ENCODE data around the gene SEMA4B. TPM values are rescaled to one million over a fixed set of nuclear protein-coding genes. Genes with fewer than 3 reads are reported as not detected.
A peak's percentile ranks its signal among the peaks of the same experiment; 100 is the strongest.

Gene SEMA4B
- total RNA-seq, 1 experiment from 2014 or later = 38.6 TPM

- intact Hi-C loops (cut with micrococcal nuclease) = no loop called here
- Mint-ChIP-seq H3K4me3 (ENCODE audit: unreplicated experiment) (peak overlapping the region; percentile 25), H3K27ac (ENCODE audit: low read depth, unreplicated experiment) (peak overlapping the region; percentile 66), H3K9me3 (ENCODE audit: unreplicated experiment) (no peaks in the 10 kb centered on the region), H3K4me1 (ENCODE audit: insufficient read depth, unreplicated experiment) (peaks cover 30% of the 10 kb centered on the region), H3K27me3 (ENCODE audit: insufficient read depth, unreplicated experiment) (no peaks in the 10 kb centered on the region), H3K36me3 (ENCODE audit: insufficient read depth, unreplicated experiment) (no peaks in the 10 kb centered on the region)
- ChIA-PET POLR2A (interaction anchor here (0.6 to 8.7 kb wide), 9 partner anchors 17 to 166 kb away, joined by 3 to 98 read pairs (median 13); partner anchors contain the start of genes CIB1, GDPGP1 and SEMA4B), CTCF (interaction anchor here (0.6 to 2.2 kb wide), 8 partner anchors 13 to 701 kb away, joined by 3 to 8 read pairs (median 4); no protein-coding TSS in a partner anchor)
- TF ChIP-seq, protein P1, sequence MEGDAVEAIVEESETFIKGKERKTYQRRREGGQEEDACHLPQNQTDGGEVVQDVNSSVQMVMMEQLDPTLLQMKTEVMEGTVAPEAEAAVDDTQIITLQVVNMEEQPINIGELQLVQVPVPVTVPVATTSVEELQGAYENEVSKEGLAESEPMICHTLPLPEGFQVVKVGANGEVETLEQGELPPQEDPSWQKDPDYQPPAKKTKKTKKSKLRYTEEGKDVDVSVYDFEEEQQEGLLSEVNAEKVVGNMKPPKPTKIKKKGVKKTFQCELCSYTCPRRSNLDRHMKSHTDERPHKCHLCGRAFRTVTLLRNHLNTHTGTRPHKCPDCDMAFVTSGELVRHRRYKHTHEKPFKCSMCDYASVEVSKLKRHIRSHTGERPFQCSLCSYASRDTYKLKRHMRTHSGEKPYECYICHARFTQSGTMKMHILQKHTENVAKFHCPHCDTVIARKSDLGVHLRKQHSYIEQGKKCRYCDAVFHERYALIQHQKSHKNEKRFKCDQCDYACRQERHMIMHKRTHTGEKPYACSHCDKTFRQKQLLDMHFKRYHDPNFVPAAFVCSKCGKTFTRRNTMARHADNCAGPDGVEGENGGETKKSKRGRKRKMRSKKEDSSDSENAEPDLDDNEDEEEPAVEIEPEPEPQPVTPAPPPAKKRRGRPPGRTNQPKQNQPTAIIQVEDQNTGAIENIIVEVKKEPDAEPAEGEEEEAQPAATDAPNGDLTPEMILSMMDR (IDR thresholded peaks at IDR 0.05; ENCODE audit: unreplicated experiment) = no peak
- BruUV-seq (replicated peaks) = no TSS peak
- no peak for DNase-seq (ENCODE audit: unreplicated experiment)
Observed at GRCh38 chr15:90165157-90165556, 36.0 kb upstream of the SEMA4B start.

GRCh38 chr15:90165659-90166489, 35.3 kb upstream of the SEMA4B start:
- no peaks in the 10 kb centered on the region for H3K36me3 Mint-ChIP-seq (ENCODE audit: insufficient read depth, unreplicated experiment)
- peak overlapping the region; percentile 25 for H3K4me3 Mint-ChIP-seq (ENCODE audit: unreplicated experiment)
- no peaks in the 10 kb centered on the region for H3K27me3 Mint-ChIP-seq (ENCODE audit: insufficient read depth, unreplicated experiment)
- H3K27ac Mint-ChIP-seq (ENCODE audit: low read depth, unreplicated experiment) = peak overlapping the region; percentile 66
- POLR2A ChIA-PET = interaction anchor here (0.6 to 8.7 kb wide), 15 partner anchors 9 to 1758 kb away, joined by 3 to 98 read pairs (median 6); partner anchors contain the start of genes CIB1, GDPGP1 and SEMA4B
- BruUV-seq (replicated peaks) = no TSS peak
- CTCF ChIA-PET = interaction anchor here (0.6 to 2.2 kb wide), 11 partner anchors 12 to 112 kb away, joined by 3 to 13 read pairs (median 4); partner anchors contain the start of genes CIB1 and GDPGP1
- no peaks in the 10 kb centered on the region for H3K9me3 Mint-ChIP-seq (ENCODE audit: unreplicated experiment)
- DNase-seq (ENCODE audit: unreplicated experiment) = peak; percentile 99
- intact Hi-C loops (cut with micrococcal nuclease) = no loop called here
- TF ChIP-seq, protein P1 (IDR thresholded peaks at IDR 0.05; ENCODE audit: unreplicated experiment) = no peak
- H3K4me1 Mint-ChIP-seq (ENCODE audit: insufficient read depth, unreplicated experiment) = peaks cover 30% of the 10 kb centered on the region

GRCh38 chr15:90167121-90167520, 34.0 kb upstream of the SEMA4B start:
- H3K4me3 Mint-ChIP-seq (ENCODE audit: unreplicated experiment) = no peak overlapping the region
- no peaks in the 10 kb centered on the region for H3K9me3 Mint-ChIP-seq (ENCODE audit: unreplicated experiment)
- no TSS peak for BruUV-seq (replicated peaks)
- H3K4me1 Mint-ChIP-seq (ENCODE audit: insufficient read depth, unreplicated experiment) = peaks cover 25% of the 10 kb centered on the region
- ChIA-PET CTCF (interaction anchor here (1.4 to 2.2 kb wide), 3 partner anchors 11 to 45 kb away, joined by 7 to 13 read pairs (median 8); no protein-coding TSS in a partner anchor), POLR2A (interaction anchor here (0.6 to 8.7 kb wide), 7 partner anchors 18 to 763 kb away, joined by 3 to 98 read pairs (median 13); partner anchors contain the start of genes CIB1, GDPGP1 and SEMA4B)
- intact Hi-C loops (cut with micrococcal nuclease) = no loop called here
- no peaks in the 10 kb centered on the region for H3K27me3 Mint-ChIP-seq (ENCODE audit: insufficient read depth, unreplicated experiment)
- no peak for DNase-seq (ENCODE audit: unreplicated experiment)
- TF ChIP-seq, protein P1 (IDR thresholded peaks at IDR 0.05; ENCODE audit: unreplicated experiment) = no peak
- H3K27ac Mint-ChIP-seq (ENCODE audit: low read depth, unreplicated experiment) = no peak overlapping the region
- H3K36me3 Mint-ChIP-seq (ENCODE audit: insufficient read depth, unreplicated experiment) = no peaks in the 10 kb centered on the region

DNA sequence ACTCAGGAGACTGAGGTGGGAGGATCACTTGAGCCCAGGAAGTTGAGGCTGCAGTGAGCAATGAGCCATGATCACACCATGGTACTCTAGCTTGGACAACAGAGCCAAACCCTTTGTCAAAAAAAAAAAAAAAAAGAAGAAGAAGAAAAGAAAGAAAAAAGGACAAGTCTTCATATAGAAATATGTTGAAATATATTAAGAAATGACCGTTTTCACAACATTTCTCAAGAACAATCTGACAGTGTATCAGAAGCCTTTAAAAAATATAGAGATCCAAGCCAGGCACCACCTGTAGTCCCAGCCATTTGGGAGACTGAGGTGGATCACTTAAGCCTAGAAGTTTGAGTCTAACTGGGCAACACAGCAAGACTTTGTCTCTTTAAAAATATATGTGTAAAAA, 29.5 kb upstream of the SEMA4B start:
- no TSS peak for BruUV-seq (replicated peaks)
- Mint-ChIP-seq H3K4me1 (ENCODE audit: insufficient read depth, unreplicated experiment) (no peaks in the 10 kb centered on the region), H3K27me3 (ENCODE audit: insufficient read depth, unreplicated experiment) (no peaks in the 10 kb centered on the region), H3K9me3 (ENCODE audit: unreplicated experiment) (no peaks in the 10 kb centered on the region), H3K27ac (ENCODE audit: low read depth, unreplicated experiment) (no peak overlapping the region), H3K4me3 (ENCODE audit: unreplicated experiment) (no peak overlapping the region), H3K36me3 (ENCODE audit: insufficient read depth, unreplicated experiment) (no peaks in the 10 kb centered on the region)
- intact Hi-C loops (cut with micrococcal nuclease) = no loop called here
- CTCF ChIA-PET = no interaction called here
- DNase-seq (ENCODE audit: unreplicated experiment) = no peak
- POLR2A ChIA-PET = interaction anchor here (0.6 to 1.1 kb wide), 3 partner anchors 11 to 419 kb away, joined by 3 to 4 read pairs (median 4); no protein-coding TSS in a partner anchor
- TF ChIP-seq, protein P1 (IDR thresholded peaks at IDR 0.05; ENCODE audit: unreplicated experiment) = no peak

All from MCF 10A (cell line).